Measurements from ENCODE around the gene SP9.

The SP9 gene

DNA sequence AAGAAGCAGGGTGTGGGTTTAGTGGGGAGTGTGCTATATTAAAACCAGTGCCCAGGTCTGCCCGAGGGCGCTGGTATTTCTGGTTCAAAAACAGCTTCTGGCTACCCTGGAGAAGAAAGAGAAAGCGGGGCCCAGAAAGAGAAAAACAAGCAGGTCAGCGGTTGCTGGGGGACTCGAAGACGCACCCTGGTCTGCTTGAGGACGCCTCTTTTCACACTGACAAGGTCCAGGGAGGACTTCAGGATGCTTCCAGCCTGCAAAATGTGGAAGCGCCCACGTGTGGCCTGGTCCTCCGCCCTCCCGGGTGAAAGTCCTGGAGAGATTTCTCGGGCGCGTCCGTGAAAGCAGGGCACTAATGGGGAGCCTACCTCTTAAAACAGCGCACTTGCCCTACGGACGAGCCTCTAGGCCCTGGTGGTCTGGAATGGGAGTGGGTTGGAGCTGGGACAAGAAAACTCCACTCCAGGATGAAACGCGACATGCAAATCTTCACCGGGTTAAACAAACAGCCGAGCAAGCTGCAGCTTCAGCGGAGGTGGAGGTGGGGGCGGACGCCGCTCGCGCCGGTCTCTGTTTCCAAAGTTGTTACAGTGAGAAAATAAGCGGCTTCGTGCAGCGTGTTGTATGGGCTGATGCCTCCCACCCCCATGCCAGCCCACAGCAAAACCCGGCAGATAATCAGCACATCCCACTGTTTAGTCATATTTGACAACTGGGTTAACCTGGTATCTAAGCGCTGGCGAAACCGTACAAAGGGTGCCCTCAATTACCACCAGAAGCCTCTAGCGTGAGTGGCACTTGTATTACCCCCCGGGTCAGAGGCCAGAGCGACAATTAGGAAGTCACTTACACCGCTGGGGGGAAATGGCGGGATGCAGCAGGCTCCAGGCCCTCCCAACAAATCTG, 1.1 kb upstream of the SP9 start:
- no peak for DNase-seq

DNA sequence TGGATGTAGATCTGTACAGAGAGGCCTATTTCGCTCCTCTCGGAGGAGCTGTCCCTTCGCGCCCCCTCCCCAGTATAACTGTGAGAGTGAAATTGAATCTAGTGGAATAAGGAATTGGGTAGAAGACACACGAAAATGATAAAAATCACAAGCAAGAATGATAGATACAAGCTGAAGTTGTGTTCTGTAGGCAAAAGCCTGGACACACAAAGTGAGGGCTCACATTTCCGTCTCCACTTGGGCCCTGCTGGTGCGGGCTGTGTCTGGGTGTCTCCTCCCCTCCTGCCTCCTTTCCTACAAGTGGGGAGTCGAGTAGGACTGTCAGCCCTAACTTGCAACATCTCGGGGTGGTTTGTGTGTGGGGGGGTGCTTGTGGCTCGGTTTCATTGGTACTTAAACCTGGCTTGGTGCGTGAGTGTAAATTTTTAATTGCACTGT, 457 bp upstream of the SP9 start:
- no peak for DNase-seq

DNA sequence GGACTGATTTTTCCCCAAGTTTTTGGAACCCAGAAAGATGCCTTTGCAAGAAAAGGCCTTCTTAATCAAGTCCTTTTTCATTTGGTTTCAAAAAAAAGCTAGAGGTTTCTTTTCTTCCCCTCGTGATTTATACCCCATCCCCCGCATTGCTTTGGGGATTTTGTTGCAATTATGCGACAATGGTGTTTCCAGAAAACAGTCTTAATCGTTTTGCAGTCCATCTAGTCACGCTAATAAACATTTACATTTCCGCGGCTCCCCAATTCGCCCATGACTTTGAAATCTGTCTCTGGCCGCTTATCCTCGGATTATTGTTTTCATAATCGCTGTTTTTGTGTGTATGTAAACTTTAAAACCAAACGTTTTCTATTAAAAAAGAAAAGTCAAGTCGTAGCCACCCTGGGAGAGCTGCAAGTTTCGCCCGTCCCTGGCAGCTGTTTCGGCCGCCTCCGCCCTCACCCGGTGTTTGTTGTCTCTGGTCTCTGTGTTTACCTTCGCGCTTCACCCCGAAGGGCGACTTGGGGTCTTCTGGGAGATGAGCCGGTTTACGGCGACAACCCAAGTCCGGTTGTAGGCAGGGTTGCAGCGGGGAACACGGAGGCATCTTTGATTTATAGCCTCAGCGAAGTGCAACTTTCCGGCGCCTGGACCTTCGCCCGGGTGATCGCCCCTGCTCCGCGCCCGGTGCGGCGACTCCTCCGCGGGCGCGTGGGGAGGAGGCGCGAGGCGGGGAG, 667 bp downstream of the SP9 start:
- DNase-seq, result no peak

DNA sequence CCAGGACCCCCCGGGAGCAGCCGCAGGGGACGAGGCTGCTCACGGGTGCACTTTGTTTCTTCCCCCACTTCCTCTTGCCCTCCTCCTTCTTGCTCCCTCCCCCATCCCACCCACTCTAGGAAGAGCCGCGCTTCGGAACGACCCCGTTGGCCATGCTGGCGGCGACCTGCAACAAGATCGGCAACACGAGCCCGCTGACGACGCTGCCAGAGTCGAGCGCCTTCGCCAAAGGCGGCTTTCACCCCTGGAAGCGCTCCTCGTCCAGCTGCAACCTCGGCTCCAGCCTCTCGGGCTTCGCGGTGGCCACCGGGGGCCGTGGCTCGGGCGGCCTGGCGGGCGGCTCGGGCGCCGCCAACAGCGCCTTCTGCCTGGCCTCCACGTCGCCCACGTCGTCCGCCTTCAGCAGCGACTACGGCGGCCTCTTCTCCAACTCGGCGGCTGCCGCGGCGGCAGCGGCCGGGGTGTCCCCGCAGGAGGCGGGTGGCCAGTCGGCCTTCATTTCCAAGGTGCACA, 1.3 kb downstream of the SP9 start:
- DNase-seq, result peak in 1 of 14 donors; percentile 8

DNA sequence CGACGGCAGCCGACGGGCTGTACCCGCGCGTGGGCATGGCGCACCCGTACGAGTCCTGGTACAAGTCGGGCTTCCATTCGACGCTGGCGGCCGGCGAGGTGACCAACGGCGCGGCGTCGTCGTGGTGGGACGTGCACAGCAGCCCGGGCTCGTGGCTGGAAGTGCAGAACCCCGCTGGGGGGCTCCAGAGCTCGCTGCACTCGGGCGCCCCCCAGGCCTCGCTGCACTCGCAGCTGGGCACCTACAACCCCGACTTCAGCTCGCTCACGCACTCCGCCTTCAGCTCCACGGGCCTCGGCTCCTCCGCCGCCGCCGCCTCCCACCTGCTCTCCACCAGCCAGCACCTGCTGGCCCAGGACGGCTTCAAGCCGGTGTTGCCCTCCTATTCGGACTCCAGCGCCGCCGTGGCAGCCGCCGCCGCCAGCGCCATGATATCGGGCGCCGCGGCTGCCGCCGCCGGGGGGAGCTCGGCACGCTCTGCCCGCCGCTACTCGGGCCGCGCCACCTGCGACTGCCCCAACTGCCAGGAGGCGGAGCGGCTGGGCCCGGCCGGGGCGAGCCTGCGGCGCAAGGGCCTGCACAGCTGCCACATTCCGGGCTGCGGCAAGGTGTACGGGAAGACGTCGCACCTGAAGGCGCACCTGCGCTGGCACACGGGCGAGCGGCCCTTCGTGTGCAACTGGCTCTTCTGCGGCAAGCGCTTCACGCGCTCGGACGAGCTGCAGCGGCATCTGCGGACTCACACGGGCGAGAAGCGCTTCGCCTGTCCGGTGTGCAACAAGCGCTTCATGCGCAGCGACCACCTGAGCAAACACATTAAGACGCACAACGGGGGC, 2.0 kb downstream of the SP9 start:
- peak in 3 of 14 donors; percentile 9 to 32 (median 16) for DNase-seq

DNA sequence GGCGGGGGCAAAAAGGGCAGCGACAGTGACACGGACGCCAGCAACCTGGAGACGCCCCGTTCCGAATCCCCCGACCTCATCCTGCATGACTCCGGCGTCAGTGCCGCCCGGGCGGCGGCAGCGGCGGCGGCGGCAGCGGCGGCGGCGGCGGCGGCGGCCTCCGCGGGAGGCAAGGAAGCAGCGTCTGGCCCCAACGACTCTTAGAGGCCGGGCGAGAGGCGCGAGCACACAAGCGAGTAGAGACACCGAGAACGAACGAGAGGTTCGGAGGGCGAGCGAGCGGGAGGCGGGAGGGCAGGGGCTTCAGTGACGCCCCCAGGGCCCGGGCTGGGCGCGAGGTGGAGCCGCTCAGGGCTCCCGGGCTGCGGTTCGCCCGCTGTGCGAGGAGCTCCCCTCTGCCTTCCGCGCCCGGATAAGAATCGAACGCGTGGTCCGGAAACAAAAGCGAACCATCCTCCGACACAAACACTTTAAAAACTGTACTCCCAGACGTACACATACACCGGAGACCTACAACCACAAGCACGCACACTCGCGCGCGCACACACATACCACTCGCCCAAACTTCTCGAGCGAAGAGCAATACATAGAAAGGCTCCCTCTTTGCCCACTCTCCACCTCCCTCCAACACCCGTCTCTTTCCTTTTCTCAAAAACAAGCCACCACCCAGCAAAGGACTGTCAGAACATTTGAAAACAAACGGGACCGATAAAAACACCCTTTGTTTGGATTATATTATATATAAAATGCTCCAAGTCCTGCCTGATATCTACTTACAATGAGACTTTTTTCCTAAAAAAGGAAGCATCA, 2.8 kb downstream of the SP9 start:
- no peak for DNase-seq

DNA sequence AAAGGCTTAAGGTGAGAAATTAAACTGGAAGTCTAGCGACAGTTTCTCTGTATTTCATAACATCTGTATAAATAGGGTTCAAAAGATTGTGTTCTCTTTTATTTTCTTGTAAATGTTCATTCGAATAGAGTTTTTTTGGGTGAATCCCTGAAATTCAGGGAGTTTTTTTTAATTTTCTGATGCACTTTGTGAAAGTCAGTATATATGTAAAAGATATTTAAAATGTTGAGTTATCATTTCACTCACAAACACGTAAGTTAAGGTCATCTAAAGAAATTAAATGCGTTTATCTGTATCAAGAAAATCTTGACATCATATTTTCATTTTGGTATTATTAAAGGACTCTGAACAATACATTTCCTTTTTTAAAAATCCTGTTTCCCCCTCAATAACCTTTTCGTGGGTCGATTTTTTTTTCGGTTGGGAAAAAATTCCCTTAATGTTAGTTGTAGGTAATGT, 3.4 kb downstream of the SP9 start:
- no peak for DNase-seq

DNA sequence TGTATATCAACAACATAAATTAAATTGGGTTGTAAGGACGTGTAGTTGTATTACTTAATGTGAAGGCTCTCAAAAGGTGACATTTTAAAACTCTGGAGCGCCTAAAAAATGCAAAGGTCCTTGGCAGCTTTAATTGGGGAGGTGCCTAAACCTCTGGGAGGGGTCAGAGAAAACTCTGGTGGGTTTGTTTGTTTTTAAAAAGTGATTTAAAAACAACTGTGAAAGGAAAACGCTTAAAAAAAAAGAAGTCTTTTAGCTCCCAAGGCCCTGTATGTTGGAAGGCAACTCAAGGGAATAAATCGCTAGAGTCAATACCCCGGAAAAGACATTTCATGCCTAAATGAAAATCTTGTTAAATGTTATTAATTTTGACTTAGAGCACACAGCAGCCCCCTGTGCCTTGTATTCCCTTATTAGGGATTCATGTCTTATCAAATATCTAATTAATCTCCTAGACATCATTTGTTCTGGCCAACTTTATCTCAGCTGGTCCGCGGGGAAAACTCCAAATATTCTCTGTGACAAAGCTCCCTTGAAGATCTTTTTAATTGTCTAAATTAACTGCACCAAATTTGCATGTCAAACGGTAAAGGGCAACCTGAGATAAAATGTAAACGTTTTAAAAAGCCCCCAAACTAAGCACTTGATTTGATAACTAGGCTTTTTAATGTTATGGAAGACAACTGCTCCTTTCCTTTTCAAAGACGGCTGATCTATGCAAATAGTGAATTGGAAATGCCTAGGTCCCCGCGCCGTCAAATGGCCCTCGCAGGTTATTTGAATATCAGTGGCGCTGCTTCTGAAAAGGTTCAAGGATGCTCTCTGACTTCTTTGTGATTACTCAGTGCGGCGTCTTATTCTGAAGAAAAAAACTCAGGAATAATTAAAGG, 4.2 kb downstream of the SP9 start:
- no peak for DNase-seq

DNA sequence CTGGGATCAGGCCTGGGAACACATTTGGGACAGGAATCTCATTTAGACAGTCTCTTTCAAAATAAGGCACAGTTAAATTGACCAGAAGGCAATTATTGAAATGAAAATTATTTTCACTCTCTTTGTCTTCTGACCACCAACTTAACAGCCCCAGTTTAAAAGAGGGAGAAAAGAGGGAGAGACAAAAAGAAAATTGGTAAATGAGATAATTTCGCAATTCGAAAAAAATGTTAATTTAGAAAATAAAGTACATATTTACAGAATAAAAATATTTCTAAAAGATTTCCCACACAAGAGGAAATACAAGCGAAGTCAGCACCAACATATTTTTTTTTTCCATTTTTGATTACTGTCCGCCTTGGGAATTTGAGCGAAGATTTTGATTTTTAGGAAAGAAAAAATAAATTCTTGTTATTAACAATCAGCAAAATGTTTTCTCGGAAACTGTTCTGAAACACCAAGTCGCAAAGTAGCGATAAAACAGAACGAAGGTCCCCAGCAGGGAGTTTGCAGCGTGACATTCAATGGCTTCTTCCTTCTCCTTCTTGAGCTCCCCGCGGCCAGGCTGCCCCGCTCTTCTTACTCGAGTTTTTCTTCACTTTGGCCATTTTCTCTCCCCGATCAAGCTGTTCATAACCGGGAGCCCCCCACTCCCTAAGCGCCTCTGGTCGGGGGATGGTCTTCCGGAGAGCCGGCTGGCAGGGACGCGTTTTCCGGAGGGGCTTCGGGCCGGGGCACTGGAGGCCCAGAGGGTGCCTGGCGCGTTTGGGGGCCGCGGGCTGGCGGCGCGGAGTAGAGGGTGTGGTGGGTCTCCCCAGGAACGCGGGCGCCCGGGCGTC, 5.0 kb downstream of the SP9 start:
- no peak for DNase-seq

DNA sequence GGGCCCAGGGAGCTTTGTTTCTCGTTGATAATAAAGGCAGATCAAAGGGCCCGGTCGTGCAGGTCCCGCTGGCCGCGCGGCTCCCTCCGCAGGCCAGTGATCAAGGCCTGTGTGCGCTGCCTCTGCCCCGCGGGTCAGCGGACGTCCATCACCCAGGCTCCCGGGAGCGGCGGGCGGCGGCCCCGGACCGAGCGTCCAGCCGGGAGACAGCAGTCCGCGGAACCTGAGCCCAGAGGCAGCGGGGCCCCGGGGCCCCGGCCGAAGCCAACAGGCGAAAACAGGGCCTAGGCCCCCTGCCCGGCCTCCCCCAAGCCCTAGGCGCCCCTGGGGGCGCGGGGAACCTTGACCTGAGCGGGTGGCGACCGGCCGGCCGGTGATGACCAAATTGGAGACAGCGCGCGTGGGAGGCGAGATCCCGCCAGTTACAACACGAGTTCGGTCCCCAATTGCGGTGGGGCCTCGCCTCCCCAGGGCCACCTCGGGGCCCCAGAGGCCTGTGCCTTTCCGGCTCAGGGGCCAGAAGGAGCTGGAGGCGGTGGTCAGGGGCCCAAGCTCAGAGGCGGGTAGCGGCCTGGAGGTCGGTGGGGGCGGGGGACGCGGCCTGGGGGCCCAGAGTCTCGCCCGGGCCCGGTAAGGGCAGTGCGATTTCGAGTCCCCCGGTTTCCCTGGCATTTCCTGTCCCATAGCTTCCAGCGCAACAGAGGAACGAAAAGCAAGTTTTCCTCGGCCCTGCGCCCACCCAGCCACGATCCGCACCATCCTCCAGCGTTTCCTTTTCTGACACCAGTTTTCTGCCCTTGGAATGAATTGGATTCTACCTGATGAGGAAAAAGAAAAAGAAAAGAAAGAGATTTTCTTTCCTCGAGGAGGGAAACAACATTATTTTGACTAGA, 5.9 kb downstream of the SP9 start:
- no peak for DNase-seq

DNA sequence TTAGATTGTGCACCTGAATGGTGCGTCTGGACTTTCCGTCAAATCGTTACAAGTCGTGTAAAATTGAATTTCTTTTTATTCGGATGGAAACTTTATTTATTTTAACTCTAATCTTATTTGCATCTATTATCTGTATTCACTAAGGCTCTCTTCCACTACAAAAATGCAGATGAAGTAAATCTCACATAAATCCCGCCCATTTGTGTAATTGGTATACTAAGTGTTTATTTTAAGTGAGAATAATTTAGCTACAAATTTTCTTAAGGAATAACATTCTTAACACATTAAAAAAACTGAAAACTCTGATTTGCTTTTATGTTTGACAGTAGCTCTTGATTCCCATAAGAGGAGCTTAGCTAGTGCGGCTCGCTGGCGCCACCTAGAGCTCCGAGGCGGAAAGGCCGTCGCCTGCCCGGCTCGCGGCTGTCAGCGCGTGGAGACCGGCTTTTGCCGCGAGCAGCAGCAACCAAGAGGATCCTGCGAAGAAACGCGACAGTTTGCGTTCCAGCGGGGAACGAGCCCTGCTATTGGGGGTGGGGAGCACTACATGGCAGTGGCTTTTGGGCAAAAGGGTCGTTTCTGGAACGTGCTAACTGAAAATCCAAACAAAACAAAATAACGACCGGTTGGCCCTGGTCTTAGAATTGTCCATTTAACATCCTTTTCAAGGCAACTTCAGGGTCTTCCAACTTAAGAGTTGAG, 6.7 kb downstream of the SP9 start:
- DNase-seq, result peak in 12 of 14 donors; percentile 3 to 79 (median 54)

DNA sequence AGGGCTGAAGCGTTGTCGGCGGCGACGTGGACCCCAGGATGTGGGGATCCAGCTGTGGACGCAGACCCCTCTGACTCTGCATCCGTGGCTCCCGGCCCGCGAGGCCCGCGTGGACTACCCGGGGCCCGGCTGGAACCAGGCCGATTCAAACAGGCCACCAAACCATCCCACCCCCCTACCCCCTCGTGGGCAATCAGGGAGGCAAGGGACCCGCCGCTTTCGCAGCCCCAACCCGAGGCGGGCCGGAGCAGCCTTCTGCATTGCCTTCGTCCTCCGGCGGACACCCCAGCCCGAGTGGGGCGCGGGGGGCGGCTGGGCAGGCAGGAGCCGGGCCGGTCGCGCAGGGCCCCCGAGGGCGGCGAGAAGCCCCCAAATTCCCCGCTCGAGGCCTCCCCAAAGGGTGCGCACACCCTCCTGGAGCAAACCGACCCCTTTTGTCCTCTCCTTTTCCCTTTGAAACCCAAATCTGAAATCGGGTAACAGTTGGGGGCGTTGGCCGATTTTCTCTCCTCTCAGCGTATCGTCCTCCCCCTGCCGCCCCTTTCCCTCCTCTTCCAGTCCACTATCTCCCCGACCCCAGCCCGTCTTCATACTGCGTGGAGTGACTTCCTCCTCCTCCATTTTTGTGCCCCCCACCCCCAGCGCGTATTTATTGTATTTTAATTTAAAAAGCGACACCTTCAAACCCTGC, 7.4 kb downstream of the SP9 start:
- DNase-seq, result no peak

DNA sequence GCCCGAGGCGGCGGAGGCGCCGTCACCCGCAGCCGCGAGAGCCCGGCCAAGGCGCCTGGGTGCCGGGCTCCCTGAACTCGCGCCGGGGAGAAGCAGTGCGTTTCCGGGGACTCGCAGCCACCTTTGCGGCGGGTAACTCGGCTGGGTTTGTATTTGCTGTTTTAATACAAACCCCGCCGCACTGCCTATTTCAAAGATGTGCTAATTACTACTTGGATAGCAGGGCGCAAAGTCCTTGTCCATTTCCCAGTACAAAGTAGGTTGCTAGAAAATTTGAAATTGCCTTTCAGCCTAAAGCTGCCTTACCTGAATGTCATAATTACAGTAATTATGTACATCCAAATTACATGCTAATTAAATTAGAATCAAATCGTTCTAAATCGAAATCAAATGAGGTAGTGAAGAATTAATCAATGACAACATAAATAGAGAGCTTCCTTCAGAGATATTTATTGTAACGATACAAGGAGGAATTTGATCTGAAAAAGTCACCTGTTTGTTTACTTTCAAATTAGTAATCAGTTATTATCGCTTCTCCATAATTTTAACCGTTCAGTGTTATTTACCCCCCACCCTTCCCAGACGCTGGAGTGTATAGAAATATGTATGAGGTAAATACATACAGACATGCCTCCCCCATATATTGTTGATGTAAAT, 8.1 kb downstream of the SP9 start:
- no peak for DNase-seq

DNA sequence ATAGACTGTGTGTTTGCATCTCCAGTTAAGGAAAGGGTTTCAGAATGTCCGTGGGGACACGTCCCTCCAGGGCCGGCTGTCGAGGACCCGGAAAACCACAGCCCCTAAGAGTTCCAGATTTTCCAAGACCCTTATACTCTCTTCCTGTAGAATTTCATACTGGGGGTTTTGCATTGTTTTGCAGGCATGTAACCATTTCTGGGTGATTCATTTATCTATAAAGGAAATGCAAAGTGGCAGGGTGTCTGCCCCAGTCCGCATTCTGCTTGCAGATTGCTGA, 8.5 kb downstream of the SP9 start:
- no peak for DNase-seq

DNA sequence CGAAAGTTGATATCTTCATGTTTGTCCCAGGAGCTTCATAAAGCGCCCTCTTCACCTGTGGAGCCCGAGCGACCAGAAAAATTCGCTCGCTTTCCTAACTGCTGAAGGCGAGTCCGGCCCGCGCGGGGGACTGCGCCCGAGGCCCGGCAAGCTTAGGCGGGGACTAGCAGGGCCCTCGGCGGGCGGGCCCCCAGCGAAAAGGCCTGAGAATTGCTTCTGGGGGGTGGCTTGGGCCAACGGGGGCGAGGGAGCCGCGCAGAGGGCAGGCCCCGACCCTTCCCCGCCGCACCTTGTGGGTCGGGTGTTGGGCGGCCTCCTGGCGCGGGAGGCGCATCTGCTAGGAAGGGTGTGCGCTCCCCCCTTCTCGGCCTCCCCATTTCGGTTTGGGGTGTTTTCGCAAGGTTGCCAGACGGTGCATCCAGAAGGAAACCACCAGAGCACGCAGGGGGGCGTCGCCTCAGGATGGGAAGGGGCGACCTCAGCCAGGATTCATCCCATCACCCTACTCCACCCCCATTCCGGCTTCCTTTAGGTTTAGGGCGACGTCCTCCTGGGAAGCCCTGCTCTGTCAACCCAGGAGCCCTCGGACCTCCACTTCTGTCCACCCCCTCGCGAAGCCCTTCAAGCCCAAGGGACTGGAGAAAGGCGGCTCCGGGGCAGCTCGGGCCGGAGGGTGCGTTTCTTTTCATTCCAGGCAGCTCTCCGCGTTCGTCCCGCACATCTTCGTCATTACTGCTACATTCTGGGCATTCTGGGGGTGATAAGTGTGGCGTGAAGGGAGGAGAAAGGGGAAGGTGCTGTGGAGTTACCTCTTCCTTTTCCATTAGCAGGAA, 9.1 kb downstream of the SP9 start:
- DNase-seq, result no peak
